GM12872 (cell line): ENCODE measurements around the gene EFNA1.

Experiments
- CTCF ChIP-seq: IDR thresholded peaks from 3 replicates; pipeline ENCODE4 v1.5.1; 2011; ENCODE audit warnings: low read depth, mild to moderate bottlenecking, low read length, moderate library complexity; ENCODE audit not compliant: insufficient read depth

The EFNA1 gene

DNA sequence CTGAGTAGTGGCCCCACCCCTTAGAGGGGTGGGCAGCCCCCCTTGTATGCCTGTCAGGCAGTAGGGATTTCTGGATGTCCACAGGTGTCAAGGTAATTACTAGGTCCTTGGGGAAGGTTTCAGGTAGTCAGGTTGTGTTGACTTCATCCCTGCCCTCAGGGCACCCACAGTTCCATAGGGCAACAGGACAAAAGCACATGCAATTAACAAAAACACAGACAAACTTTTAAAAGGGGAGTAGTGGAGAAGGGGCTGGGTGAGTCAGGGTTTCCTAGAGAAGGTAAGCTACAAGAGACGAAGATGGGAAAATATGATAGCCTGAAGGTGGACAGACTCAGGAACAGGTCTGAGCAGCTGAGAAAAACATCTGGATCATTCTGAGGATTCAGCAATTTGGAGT is 31.3 kb downstream of the EFNA1 start:
- TF ChIP-seq CTCF = no peak

- no peak for TF ChIP-seq CTCF
These were observed 32.5 kb downstream of the EFNA1 start for GRCh38 chr1:155160128-155160527.

GRCh38 chr1:155166051-155166470 is 38.4 kb downstream of the EFNA1 start:
- no peak for TF ChIP-seq CTCF

DNA sequence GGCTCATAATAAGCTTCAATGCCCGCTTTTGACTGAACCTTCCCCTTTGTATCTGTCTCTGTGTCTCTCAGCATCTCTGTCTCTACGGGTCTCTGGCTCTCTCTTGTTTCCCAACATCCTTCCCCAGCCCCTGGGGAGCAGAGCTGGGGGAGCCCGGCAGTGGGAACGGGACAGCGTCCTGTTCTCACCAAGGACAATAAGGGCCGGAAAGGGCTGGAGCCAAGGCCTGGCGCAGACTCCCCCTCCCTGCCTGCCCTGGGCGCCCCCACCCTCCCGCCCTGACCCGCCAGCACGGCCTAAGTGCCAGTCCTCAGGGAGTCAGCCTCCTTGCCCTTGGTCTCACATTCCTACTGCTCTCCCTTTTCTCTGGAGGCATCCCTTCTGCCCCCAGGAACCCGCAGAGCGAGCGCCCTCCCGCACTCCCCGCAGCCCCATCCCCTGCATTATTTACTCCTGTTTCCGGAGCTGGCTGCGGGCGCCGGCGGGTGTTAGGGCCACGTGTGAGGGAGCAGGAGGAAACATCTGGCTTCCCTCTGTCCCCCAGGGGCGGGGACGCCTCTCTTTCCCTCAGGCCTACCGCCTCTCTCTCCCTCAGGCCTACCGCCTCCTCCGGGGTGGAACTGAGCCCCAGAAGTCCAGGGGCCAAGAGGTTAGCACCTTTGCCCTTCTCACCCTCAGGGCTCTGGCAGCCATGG is 38.9 kb downstream of the EFNA1 start:
- no peak for TF ChIP-seq CTCF

DNA sequence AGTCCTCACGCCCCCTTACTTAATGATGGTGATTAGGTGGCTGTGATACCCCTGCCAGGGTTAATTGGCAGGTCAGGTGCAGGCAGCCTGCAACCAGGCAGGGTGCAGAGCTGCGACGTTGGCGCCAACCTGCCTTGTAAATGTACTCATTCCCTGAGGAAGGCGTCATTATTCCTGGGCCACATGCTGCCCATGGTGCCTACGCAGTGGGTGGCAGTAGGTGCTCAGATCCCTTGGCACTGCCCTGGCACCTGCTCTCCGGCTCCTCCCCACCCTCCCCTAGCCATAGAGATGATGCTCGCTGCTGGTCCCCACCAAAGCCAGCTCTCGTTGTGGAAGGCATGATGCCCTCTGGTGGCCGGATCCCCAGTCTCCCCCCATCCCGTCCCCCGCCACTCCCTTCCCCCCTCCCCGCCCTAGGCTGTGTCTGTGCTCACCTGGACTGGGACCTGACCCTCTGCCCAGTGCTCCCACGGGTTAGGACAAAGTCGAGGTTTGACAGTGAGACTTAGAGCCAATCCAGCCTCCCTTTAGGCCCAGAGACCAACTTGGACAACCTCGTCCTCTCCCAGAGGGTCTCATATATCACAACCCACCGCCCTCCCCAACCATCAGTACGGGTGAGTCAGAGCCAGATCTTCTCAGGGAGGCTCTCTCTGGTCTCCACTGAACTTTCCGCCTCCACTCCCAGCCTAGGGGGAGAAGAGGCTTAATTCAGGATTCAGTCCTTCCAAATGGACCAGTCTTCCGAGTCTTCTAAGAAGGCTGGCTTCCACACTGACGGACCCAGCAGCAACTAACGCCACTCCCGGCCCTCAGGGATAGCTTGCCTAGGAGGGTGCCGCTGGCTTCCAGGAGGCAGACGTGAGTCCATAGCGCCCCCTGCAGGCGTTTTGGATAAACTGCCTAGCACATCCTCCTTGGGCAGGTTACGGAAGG is 39.8 kb downstream of the EFNA1 start:
- TF ChIP-seq CTCF = peak; percentile 94

DNA sequence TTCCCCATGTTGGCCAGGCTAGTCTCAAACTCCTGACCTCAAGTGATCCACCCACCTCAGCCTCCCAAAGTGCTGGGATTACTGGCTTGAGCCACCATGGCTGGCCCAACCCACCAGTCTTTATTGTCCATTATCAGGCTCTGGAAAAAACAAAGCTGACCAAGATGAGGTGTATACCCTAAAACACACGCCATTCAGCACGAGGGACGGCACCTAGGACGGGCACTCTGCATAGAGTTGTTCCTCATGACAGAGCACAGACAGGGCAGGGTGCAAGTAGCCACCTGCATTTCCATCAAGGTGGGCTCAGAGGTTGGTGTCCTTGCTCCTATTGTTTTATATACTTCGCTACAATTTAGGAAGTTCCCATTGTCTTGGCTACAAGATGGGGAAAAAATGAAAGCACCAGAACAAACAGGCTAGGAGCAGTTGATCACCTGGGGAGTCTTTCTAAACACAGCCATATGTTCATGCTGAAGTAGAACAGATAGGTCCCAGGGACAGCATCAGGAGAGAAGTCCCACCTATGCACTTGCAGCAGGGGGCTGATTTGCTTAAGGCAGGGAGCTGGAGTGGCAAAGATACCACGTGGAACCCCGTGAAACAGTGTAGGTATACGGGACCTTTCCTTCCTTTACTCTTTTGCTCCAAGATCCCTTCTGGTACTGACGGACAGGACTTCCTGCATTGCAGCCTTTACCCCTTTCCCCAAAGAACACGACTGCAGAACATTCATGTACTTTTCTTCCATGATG is 41.0 kb downstream of the EFNA1 start:
- no peak for TF ChIP-seq CTCF

DNA sequence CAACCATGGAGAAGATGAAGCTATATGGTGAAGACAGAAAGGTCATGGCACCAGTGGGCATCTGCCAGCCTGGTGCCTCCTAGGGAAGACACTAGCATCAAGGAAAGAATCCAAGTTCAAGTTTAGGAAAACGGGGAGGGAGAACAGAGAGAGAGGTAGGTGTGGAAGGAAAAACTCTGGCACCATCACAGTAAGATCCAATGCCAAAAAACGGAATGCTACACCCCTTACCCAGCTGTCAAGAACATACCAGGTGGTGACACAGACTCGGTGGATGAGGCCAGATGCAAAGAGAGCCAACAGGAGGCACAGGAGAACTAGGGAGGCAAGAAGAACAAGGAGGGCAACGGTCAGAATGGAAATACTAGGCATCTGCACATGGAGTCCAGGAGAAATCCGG is 41.9 kb downstream of the EFNA1 start:
- no peak for TF ChIP-seq CTCF
